HG03097 (cell line): ENCODE results near the gene LAMA5.
A peak's percentile ranks its signal among the peaks of the same experiment; 100 is the strongest.

Source experiments
- ATAC-seq: cut with Tn5 transposase; IDR thresholded peaks from one replicate; pipeline ENCODE4 v1.9.1; 2021; ENCODE audit not compliant: unreplicated experiment, low FRiP score

LAMA5 gene

DNA sequence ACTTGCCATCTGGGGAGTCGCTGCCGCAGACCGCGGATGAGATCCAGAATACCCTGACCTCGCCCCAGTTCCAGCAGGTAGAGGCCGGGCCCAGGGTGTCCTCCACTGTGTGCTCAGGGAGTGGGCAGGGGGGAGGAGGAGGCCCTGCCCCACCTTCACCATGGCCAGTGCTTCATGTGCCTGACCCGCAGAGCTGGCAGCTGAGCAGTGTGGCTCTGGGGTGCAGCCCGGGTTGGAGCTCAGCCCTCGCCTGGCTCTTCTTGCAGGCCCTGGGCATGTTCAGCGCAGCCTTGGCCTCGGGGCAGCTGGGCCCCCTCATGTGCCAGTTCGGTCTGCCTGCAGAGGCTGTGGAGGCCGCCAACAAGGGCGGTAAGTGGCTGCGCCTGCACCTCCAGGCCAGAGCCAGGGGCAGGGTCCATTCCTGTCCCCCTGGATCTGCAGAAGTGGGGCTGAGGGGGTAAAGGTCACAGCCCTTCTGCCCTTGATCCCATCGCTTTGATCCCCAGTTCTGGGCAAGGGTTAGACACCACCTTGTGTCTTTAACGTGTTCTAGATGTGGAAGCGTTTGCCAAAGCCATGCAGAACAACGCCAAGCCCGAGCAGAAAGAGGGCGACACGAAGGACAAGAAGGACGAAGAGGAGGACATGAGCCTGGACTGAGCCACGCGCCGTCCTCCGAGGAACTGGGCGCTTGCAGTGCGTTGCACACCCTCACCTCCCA is 58.9 kb downstream of the LAMA5 start:
- ATAC-seq = no peak

- no peak for ATAC-seq
Observed at GRCh38 chr20:62307226-62308101, 59.6 kb downstream of the LAMA5 start.

DNA sequence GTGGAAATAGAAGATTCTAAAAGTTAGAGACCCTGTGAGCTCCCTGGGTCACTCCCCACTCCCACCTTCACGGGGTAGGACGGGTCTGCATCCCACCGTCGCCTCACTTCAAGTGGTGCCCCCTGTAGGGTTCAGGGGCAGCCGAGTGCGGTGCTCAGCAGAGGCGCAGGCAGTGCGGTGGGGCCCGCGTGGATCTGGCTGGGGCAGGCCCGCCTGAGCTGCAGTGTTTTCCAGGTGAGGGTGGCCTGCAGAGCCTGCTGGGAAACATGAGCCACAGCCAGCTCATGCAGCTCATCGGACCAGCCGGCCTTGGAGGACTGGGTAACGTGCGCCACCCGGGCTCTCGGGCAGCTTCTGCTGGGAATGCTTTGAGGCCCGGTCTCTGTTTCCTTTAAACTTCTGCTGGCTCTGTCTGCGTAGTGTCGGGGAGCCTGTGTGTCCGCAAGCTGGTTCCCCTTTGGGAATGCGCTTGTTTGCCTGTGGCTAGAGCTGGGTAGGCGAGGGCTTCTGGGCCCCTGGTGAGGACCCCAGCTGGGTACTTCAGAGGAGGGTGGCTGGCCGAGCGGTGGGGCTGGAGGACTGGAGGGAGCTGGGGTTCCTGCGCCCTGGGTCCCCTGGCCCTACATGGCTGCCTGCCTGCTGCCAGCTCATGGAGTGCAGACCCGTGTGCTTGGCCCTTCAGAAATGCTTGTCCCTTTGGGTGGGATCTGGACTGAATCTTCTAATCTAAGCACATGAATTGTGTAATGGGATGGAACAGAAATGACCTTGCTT is 60.5 kb downstream of the LAMA5 start:
- ATAC-seq = no peak

DNA sequence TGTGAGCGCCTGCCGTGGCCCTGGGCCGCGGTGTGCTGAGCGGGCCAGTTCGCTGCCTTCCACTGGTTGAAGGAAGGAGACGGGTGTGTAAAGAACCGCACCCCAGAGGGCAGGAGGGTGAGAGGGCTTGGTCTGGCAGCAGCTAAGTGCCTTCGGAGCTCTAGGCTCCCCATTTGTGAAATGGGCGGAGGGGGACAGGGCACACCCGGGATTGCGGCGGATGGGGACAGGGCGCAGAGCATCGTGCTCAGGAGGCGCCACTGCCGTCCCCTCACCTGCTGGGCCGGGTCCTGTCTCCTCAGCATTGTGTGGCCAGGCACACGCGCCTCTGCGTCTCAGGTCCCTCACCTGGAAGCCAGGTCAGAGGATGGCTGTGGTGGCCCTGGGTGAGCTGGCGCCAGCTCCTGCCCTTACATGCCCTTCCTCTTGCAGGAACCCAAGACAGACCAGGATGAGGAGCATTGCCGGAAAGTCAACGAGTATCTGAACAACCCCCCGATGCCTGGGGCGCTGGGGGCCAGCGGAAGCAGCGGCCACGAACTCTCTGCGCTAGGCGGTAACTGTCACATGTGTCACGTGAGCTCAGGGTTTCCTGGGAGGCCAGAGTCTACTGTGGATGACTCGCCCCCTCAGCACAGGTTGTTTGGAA is 61.2 kb downstream of the LAMA5 start:
- no peak for ATAC-seq

GRCh38 chr20:62305149-62305764 is 61.9 kb downstream of the LAMA5 start:
- ATAC-seq = no peak

DNA sequence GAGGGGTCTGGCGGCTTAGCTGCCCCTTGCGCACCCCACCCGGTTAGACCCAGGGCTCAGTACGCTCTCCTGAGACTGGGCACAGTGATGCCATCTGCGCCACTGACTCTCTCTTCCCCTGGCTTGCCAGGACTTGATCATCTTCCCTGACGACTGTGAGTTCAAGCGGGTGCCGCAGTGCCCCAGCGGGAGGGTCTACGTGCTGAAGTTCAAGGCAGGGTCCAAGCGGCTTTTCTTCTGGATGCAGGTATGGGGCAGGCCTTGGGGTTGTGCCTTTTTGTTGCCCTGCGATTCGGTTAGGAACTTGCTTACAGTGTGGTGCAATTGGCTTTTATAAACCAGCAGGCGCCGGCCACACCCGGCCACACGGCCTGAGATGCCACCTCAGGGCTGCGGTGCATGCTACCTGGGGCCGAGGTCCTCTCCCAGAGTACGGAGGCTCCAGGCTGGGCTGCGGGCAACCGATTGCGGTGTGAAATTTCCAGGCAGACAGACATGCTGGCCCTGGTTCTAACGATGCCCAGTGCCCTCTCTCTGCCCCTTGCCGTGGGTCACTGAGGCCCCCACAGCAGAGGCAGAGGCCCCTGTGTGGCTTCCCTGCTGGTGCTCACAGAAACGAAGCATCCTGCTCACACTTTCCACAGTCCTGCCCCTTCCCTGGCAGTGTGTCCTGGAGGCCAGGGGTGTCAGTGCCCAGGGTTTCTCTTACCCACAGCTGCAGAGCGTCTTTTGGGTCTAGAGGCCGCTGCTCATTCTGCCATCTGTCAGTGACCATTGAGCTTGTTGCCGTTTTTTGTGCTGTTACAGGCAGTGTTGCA is 62.6 kb downstream of the LAMA5 start:
- ATAC-seq = no peak

- ATAC-seq = no peak
Observed at GRCh38 chr20:62303340-62304226, 63.5 kb downstream of the LAMA5 start.

GRCh38 chr20:62303062-62303339 is 64.1 kb downstream of the LAMA5 start:
- ATAC-seq = no peak

GRCh38 chr20:62302341-62303061 is 64.6 kb downstream of the LAMA5 start, which contains the start of gene ADRM1:
Gene ADRM1, plus strand, starts transcription at chr20:62302997. Its CDS starts 572 bp downstream, at chr20:62303569.
- peak; percentile 83 for ATAC-seq

DNA sequence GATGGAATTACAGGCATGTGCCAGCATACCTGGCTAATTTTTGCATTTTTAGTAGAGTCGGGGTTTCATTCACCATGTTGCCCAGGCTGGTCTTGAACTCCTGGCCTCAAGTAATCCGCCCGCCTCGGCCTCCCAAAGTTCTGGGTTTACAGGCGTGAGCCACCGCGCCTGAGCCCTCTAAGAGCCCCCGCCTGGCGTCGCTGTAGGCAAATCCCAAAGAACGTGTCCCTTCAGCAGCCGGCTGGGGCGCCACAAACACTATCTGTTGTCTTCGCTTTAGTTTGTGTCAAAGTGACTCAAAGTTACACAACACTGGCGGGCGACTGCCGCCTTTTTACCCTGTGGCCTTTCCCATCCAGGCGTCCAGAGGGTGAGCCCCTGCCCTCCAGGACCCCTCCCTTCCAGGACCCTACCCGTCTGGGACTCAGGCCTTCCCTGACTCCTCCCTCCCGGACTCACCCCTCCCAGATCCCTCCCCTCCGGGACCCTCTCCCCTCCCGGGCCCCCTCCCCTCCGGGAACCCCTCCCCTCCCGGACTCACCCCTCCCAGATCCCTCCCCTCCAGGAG is 65.3 kb downstream of the LAMA5 start:
- peak; percentile 37 for ATAC-seq

DNA sequence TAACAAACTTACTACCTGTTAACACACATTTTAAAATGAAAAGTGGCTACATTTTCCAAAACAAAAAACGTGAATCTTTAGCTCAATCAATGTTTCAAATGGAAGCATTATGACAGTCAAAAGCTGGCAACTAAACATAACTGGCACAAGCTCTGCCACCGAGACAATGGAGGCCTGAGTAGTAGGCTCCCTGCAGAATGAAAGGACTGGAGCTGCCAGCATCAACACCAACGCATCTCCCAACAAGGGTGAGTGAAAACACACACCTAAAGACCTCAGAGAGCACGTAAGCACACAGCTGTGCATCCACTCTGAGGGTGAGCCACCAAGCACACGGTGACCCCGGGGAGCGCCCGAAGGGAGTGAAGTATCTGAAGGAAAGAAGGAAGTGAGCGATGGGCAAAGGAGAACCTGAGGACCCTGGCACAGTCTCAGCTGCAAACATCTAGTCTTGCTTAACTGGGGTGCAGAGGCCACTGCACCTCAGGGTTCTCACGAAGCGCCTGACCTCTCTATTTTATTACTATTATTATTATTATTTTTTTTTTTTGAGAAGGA is 65.9 kb downstream of the LAMA5 start:
- ATAC-seq = no peak

DNA sequence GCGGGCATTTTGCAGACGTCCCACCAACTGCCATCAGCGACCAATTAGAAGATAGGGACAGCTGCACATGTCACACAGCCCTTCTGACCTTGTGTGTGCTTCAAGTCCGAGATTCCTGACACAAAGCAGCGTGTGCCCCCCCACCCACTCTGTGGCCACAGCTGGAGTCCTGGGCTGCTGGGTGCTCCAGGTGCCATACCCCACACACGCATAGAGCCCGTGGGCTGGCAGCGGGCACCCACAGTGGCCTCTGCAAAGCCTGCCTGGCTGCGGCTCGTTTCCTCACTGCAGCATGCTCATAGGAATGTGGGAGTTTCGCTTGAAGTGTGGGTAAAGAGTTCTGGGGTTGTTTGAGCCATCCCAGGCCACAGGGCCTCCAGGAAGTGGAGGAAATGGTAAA is 66.8 kb downstream of the LAMA5 start:
- no peak for ATAC-seq

GRCh38 chr20:62299666-62300236 is 67.4 kb downstream of the LAMA5 start:
- no peak for ATAC-seq

- no peak for ATAC-seq
Observed at GRCh38 chr20:62298577-62299249, 68.4 kb downstream of the LAMA5 start.

DNA sequence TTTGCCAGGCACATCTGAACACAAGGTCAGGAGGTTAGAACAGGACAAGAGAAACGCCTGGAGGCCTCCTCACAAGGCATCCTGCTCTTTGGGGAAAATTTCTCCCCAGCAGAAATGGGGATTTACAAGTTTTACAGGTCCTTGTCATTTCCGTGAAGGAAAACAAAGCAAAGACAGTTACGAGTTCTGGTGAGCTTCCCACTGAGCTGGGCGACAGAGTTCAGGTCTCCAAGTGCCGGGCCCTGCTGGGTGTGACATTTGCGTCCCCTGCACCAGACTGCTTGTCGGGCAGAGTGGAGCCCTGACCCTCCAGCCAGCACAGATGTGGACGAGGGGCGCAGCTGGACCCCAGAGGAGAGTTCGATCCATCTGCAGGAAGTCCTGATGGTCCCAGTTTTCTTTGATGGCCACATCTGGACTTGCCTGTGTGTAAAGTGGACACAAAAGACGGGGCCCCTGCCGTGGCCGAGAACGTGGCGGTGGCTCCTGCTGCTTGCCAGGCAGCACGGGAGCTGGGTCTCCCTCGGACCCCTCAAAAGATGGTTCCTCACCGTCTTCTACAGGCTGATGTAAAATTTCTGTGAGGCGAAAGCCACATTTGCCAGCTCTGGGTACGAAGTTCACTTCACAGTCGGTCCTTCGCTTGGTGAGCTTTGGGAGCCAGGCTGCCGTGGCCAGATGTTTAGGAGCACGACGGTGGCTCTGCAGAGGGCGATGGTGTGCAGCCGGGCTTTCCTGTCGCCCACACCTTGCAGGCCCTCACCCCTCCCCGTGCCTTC is 69.5 kb downstream of the LAMA5 start:
- ATAC-seq = no peak
